GM21526 (cell line): ENCODE measurements around the gene SLC22A15.
"Not testable (repeated sequence)": the region's sequence is repeated elsewhere in the genome, so short reads cannot be mapped to it uniquely, and the experiment has no call there.

Source experiments
- ATAC-seq: cut with Tn5 transposase; IDR thresholded peaks from one replicate; pipeline ENCODE4 v1.9.1; 2021; ENCODE audit warnings: moderate library complexity; ENCODE audit not compliant: unreplicated experiment, low FRiP score

SLC22A15 gene

GRCh38 chr1:116026631-116027030 is 50.3 kb downstream of the SLC22A15 start:
- no peak for ATAC-seq

GRCh38 chr1:116031302-116031835 is 55.1 kb downstream of the SLC22A15 start:
- no peak for ATAC-seq

GRCh38 chr1:116033322-116033721 is 57.0 kb downstream of the SLC22A15 start:
- ATAC-seq = no peak

DNA sequence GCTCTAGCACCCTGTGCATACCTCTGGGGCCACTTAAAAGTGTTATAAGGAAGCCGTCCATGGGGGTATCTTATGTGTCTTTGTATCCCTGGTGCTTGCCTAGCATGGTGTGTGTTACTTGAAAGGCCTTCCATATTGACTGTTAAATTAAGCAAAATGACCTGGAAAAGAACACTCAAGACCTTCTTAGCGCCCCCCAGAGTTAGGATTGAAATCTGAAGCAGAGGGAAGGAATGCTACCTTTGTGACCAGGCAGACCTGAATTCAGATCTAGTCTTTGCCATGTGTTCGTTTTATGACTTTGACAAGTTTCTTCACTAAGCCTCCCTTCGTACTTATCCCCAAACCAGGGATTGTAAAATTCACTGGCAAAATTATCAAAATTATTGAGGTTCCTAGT is 59.9 kb downstream of the SLC22A15 start:
- ATAC-seq = no peak

DNA sequence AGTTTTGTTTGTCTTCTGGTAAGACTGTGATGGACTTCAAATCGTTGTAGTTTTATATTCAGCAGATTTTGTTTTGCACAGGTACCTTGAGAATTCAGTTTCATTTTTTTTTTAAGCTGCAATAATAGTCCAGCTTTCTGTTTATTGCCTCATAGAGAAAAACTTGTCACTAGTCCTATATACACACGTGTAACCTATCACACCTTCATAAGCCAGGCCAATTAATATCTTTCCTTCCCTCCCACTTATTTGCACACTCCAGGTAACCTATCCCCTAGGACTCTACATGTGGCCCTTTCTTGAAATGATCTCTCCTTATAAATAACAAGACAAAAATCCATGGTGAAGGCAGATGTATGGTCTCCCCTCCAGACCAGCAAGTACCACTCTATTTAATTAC is 62.4 kb downstream of the SLC22A15 start:
- no peak for ATAC-seq

GRCh38 chr1:116044071-116044470 is 67.8 kb downstream of the SLC22A15 start:
- no peak for ATAC-seq

DNA sequence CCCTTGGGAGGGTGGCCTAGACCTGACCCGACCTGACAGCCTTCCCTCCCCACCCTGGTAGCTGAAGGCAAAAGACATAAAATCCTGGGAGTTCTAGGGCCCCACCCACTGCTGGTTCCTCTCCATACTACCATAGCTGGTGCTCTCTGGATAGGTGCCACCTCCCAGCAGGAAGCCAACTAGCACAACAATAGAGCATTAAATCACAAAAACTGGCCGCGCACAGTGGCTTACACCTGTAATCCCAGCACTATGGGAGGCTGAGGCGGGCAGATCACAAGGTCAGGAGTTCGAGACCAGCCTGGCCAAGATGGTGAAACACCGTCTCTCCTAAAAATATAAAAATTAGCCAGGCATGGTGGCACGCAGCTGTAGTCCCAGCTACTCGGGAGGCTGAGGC is 70.6 kb downstream of the SLC22A15 start:
- ATAC-seq = not testable (repeated sequence)

- not testable (repeated sequence) for ATAC-seq
Observed at GRCh38 chr1:116051896-116052295, 75.6 kb downstream of the SLC22A15 start.

- ATAC-seq = no peak
Observed at GRCh38 chr1:116062201-116062600, 85.9 kb downstream of the SLC22A15 start.

GRCh38 chr1:116064616-116065015 is 88.3 kb downstream of the SLC22A15 start:
- no peak for ATAC-seq

GRCh38 chr1:116066868-116067565 is 90.7 kb downstream of the SLC22A15 start:
- no peak for ATAC-seq

- no peak for ATAC-seq
Observed at GRCh38 chr1:116067566-116067890, 91.2 kb downstream of the SLC22A15 start.

DNA sequence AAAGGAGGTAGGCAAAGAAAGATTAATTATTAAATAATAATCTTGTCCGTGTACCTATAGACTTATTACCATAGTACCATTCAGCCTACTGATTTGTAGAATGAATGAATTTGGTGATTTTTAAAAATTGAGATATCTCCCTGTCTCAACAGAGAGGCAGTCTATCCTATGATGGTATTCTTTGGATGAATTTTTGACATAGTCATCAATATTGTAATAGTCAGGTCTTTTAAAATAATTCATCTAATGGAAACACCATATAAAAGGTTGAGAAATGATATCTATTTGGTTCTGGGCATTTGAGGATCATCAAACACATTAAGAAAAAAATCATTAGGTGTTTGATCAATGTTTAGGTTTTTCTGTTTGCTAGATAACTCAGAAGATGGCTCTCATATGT is 99.3 kb downstream of the SLC22A15 start:
- ATAC-seq = no peak

- ATAC-seq = no peak
Observed at GRCh38 chr1:116075990-116076389, 99.7 kb downstream of the SLC22A15 start.

DNA sequence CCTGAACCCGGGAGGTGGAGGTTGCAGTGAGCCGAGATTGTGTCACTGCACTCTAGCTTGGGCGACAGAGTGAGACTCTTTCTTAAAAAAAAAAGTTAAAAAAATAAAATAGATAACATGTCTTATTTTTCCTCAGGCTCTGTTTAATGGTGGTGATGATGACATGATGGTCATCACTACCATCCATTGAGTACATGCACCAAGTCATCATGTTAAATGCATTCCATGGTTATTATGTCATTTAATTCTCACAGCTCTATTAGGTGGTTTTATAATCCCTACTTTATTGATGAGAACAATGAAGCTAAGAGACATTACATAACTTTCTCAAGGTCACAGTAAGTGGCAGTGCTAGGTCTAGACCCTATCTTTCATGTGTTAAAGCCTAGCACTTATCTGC is 100.5 kb downstream of the SLC22A15 start:
- ATAC-seq = no peak

DNA sequence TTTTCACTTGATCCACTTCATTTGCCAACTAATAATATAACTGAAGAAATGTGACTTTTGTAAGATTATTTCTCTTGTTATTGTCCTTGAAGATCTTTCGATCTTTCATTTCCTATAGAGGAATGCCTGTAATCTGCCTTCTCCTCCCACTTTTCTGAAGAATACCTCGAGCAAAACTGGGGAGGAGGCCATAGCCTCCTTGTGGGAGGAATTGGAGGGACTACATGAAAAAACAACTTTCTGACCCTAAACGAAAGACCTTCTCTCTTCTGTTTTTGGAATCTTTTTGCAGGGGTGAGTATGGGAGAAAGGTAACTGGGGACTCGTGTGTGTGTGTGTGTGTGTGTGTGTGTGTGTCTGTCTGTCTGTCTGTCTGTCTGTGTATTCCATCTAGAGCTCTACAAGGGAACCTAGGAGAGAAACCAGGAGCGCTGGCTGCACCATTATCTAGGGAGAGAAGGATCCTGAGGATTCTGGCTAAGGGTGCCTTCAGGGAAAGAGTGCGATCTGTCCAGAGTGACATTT is 102.4 kb downstream of the SLC22A15 start:
- no peak for ATAC-seq

GRCh38 chr1:116087628-116088027 is 111.3 kb downstream of the SLC22A15 start:
- ATAC-seq = no peak

DNA sequence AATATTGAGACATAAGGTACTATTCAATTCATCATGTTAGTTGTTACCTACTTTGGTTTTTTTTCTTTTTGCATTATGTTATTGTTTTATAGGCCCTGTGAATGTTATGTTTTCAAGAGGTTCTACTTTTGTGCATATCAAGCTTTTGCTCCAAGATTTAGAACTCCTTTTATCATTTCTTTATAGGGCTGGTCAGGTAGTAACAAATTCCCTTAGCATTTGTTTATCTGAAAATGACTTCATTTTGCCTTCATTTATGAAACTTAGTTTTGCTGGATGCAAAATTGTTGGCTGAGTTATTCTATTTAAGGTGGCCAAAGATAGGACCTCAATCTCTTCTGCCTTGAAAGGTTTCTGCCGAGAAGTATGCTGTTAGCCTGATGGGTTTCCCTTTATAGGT is 113.6 kb downstream of the SLC22A15 start:
- ATAC-seq = no peak

GRCh38 chr1:116091083-116091482 is 114.8 kb downstream of the SLC22A15 start:
- ATAC-seq = no peak

GRCh38 chr1:116092752-116093489 is 116.6 kb downstream of the SLC22A15 start:
- ATAC-seq = no peak

DNA sequence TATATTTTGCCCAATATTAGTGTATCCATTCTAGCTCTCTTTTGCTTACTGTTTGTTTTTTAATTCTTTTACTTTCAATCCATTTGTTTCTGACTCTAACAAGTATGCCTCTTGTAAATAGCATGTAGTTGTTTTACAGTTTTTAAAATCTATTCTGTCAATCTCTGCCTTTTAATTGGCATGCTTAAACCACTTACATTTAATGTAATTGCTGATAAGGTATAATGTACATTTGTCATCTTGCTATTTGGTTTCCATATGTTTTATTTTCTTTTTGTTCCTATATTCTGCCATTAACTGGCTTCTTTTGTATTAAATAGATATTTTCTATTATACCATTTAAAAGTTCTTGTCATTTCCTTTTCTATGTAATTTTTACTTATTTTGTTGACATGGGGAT is 118.7 kb downstream of the SLC22A15 start:
- no peak for ATAC-seq
